Skeletal muscle satellite cell (primary cell): ENCODE results near the gene DDX59. TPM values are rescaled to one million over a fixed set of nuclear protein-coding genes. Genes with fewer than 3 reads are reported as not detected.

Experiments
- H3K27me3 ChIP-seq: 2 replicates; pipeline ENCODE4 v1.7.0; 2013; ENCODE audit warnings: low read length; ENCODE audit not compliant: control insufficient read depth, insufficient read depth
- H3K36me3 ChIP-seq: 2 replicates; pipeline ENCODE4 v1.7.0; 2013; ENCODE audit warnings: mild to moderate bottlenecking, control low read depth, low read length; ENCODE audit not compliant: insufficient read depth
- H3K4me1 ChIP-seq: 2 replicates; pipeline ENCODE4 v1.7.0; 2013; ENCODE audit warnings: low read length; ENCODE audit not compliant: control insufficient read depth, insufficient read depth
- H3K4me2 ChIP-seq: 2 replicates; pipeline ENCODE4 v1.7.0; 2013; ENCODE audit warnings: mild to moderate bottlenecking, low read length
- H3K4me3 ChIP-seq: 2 replicates; pipeline ENCODE4 v1.7.0; 2013; ENCODE audit warnings: low read length
- H3K9ac ChIP-seq: 2 replicates; pipeline ENCODE4 v1.7.0; 2013; ENCODE audit warnings: mild to moderate bottlenecking, low read depth, low read length, moderate library complexity
- H3K9me3 ChIP-seq: replicated peaks from 2 replicates; pipeline ENCODE4 v1.7.0; 2013; ENCODE audit warnings: mild to moderate bottlenecking, control low read depth, low read length
- total RNA-seq: library from RNA; depleted of rRNA; stranded (reverse); fragments of >200 nt; gene quantifications from 2 replicates; pipeline ENCODE4 v1.2.3, GENCODE V29; 2012; rRNA removed

The DDX59 gene
- 11.8 and 12.2 TPM in 2 replicates for total RNA-seq

- H3K4me3 ChIP-seq: peak within 1 kb of the TSS; percentile 97
- H3K36me3 ChIP-seq: peaks cover 5% of the 10 kb centered on the region
- H3K4me1 ChIP-seq: peaks cover 8% of the 10 kb centered on the region
- H3K9ac ChIP-seq: peak within 1 kb of the TSS; percentile 100
- H3K27me3 ChIP-seq: no peaks in the 10 kb centered on the region
- H3K4me2 ChIP-seq: peak within 1 kb of the TSS; percentile 90
- no peaks in the 10 kb centered on the region for H3K9me3 ChIP-seq
Measured at GRCh38 chr1:200669314-200670241, at the start of gene DDX59. Gene DDX59 (minus strand): TSS chr1:200669907. CDS start chr1:200666740, 3,167 bp downstream.

GRCh38 chr1:200714504-200715187 is 44.9 kb upstream of the DDX59 start:
- Histone ChIP-seq H3K27me3 (peaks cover 5% of the 10 kb centered on the region), H3K4me3 (no peak overlapping the region), H3K4me1 (no peaks in the 10 kb centered on the region), H3K36me3 (no peaks in the 10 kb centered on the region), H3K4me2 (no peak overlapping the region), H3K9ac (no peak overlapping the region), H3K9me3 (no peaks in the 10 kb centered on the region)

- no peaks in the 10 kb centered on the region for H3K9me3 ChIP-seq
- no peaks in the 10 kb centered on the region for H3K27me3 ChIP-seq
- H3K4me3 ChIP-seq: no peak overlapping the region
- H3K4me2 ChIP-seq: no peak overlapping the region
- no peaks in the 10 kb centered on the region for H3K36me3 ChIP-seq
- H3K4me1 ChIP-seq: no peaks in the 10 kb centered on the region
- H3K9ac ChIP-seq: no peak overlapping the region
Measured at GRCh38 chr1:200710166-200710565, 40.5 kb upstream of the DDX59 start.

GRCh38 chr1:200708769-200709168 is 39.1 kb upstream of the DDX59 start:
- Histone ChIP-seq H3K36me3 (no peaks in the 10 kb centered on the region), H3K4me1 (no peaks in the 10 kb centered on the region), H3K27me3 (no peaks in the 10 kb centered on the region), H3K9ac (no peak overlapping the region), H3K4me3 (no peak overlapping the region), H3K4me2 (no peak overlapping the region), H3K9me3 (no peaks in the 10 kb centered on the region)

- Histone ChIP-seq H3K9ac (no peak overlapping the region), H3K4me3 (no peak overlapping the region), H3K36me3 (no peaks in the 10 kb centered on the region), H3K4me2 (no peak overlapping the region), H3K27me3 (no peaks in the 10 kb centered on the region), H3K4me1 (no peaks in the 10 kb centered on the region), H3K9me3 (no peaks in the 10 kb centered on the region)
Measured at GRCh38 chr1:200708161-200708560, 38.5 kb upstream of the DDX59 start.

DNA sequence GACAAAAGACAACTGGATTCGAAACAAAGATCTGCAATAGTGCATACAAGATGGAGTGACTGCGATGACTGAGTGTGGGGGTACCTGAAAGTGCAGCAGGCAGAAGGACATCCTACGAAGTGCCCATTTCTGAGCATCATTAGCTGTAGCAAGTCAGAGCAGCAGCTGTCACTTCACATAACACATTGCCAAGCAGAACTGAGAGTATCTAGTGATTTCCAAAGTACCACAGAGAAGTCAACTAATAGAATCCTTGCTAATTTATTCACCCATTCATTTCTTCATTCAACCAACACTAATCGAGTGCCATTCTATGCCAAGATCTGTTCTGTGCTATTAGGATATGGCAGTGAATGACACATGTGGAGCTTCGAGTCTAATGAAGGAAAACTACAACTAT is 37.4 kb upstream of the DDX59 start:
- Histone ChIP-seq H3K4me3 (no peak overlapping the region), H3K4me1 (no peaks in the 10 kb centered on the region), H3K9me3 (no peaks in the 10 kb centered on the region), H3K4me2 (no peak overlapping the region), H3K36me3 (no peaks in the 10 kb centered on the region), H3K27me3 (no peaks in the 10 kb centered on the region), H3K9ac (no peak overlapping the region)

DNA sequence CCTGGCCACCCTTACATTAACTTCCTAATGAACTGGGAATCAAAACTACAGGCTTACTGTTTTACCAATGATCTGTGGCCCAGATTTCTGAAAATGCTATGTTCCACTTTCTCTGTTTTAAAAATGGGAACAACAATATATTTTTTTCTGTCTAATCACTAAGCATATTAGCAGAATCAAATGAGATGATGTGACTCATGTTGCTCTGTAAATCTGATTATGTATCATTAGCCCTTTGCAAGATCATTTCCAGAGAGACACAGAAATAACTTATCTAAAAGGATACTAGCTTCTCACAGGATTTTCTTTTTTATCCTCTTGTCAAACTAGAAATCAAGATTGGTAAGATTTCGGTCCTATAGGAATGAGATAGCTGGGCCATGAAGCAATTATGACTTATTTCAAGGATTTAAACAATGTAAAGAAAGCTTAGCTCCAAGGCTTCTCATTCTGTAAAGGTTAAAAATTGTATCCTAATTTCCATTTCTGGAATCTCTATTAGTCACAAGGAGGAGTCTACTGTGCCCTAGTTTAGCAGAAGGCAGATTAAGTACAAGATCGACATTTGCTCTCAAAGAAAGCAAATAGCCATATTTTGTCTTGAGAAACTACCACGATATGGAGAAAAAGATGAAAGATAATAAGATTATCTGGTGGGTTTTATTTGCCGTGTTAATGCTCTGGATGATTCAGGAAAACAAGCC is 36.6 kb upstream of the DDX59 start:
- H3K9ac ChIP-seq: no peak overlapping the region
- H3K27me3 ChIP-seq: no peaks in the 10 kb centered on the region
- H3K4me3 ChIP-seq: no peak overlapping the region
- no peaks in the 10 kb centered on the region for H3K36me3 ChIP-seq
- no peak overlapping the region for H3K4me2 ChIP-seq
- H3K4me1 ChIP-seq: no peaks in the 10 kb centered on the region
- no peaks in the 10 kb centered on the region for H3K9me3 ChIP-seq

DNA sequence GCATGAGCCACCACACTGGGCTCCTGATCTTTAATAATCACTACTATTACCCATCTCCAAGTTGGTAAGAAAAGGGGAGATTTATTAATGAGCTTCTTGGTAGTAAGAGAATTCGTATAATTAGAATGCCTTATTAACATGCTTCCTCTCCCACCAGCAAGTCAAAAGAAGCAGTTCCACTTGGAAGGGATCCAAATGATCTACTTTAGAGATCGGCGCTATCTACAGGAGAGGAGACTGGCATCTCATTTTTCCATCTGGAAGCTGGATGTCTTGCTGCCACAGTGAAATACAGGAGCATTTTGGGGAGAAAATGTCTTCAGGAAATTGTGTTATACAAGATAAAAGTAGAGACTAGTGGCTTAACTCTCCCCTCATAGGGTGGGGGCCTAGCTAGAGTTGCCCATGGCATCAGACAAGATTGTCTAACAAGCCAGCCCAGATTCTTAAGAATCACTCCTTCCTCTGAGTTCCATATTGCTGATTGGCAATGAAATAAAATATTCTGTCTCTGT is 35.3 kb upstream of the DDX59 start:
- H3K4me2 ChIP-seq: no peak overlapping the region
- H3K36me3 ChIP-seq: no peaks in the 10 kb centered on the region
- H3K9me3 ChIP-seq: no peaks in the 10 kb centered on the region
- H3K27me3 ChIP-seq: no peaks in the 10 kb centered on the region
- H3K4me1 ChIP-seq: no peaks in the 10 kb centered on the region
- H3K4me3 ChIP-seq: no peak overlapping the region
- no peak overlapping the region for H3K9ac ChIP-seq

DNA sequence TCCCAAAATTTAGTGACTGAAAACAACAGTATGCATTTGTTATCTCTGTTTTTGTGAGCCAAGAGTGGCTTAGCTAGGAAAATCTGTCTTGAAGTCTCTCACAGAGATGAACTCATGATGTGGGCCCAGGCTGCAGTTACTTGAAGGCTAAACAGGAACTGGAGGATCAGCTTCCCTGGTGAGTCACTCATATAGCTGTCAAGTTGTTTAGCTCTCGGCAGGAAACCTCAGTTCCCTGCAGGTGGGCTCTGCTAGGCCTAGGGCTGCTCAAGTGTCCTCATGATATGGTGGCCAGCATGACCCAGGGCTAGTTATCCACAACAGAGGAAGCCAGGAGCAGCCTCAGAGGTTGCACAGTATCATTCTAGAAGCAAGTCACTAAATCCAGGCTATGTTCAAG is 30.2 kb upstream of the DDX59 start:
- Histone ChIP-seq H3K4me1 (no peaks in the 10 kb centered on the region), H3K36me3 (no peaks in the 10 kb centered on the region), H3K9ac (no peak overlapping the region), H3K27me3 (no peaks in the 10 kb centered on the region), H3K9me3 (no peaks in the 10 kb centered on the region), H3K4me2 (no peak overlapping the region), H3K4me3 (no peak overlapping the region)

GRCh38 chr1:200694738-200695137 is 25.0 kb upstream of the DDX59 start:
- no peaks in the 10 kb centered on the region for H3K9me3 ChIP-seq
- no peaks in the 10 kb centered on the region for H3K4me1 ChIP-seq
- no peak overlapping the region for H3K4me3 ChIP-seq
- no peak overlapping the region for H3K9ac ChIP-seq
- H3K27me3 ChIP-seq: no peaks in the 10 kb centered on the region
- H3K4me2 ChIP-seq: no peak overlapping the region
- no peaks in the 10 kb centered on the region for H3K36me3 ChIP-seq

DNA sequence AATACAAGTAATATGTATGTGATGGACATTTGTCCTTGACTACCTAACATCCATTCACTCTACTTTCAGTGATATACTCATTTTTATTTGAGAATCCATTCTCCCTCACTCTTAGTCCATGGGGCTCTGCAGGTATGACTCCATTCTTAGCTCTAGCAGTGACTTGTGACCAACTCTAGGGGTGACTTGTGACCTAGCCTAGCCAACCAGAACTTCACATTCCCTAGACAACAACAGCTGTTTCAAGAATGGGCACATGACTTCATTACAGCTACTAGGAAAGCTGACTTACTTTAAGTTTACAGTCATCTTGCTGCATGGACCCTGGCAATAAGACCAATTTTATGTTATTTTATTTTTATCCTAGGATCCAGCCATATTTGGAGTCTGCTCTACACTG is 23.6 kb upstream of the DDX59 start:
- H3K9me3 ChIP-seq: no peaks in the 10 kb centered on the region
- no peak overlapping the region for H3K9ac ChIP-seq
- H3K4me1 ChIP-seq: no peaks in the 10 kb centered on the region

More for the DNA sequence above, 23.6 kb upstream of the DDX59 start:
- H3K4me2 ChIP-seq: no peak overlapping the region
- H3K27me3 ChIP-seq: no peaks in the 10 kb centered on the region
- no peak overlapping the region for H3K4me3 ChIP-seq
- H3K36me3 ChIP-seq: no peaks in the 10 kb centered on the region
